ENCODE data around the gene TRAFD1.

- TF ChIP-seq POLR2A (IDR thresholded peaks at IDR 0.05) (no peak), CTCF (IDR thresholded peaks at IDR 0.05) (no peak)
Measured at GRCh38 chr12:112172556-112173324, 47.4 kb downstream of the TRAFD1 start.
